ENCODE measurements around the gene PAQR4. TPM values are rescaled to one million over a fixed set of nuclear protein-coding genes. Genes with fewer than 3 reads are reported as not detected.

Gene PAQR4
- total and polyA plus RNA-seq, 4 donors, result 4.0 to 21.3 (median 13.1) TPM

DNA sequence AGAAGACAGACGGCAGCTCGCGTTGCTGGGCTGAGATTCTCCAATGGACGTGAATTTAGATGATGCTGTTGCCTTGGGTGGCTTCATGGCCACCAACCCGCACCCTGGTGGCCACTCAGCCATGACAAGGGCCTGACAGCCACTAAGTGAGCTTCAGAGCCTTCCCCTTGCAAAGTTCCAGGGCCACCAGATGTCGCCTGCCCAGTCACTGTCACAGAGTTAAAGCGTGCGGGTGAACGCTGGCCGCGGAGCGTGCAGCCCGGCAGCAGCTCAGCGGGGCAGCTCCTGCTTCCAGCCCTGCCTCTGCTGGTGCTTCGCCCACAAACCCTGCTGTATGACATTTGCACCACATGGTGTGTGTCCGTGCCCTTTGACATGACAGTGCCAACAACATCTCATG lies 18.4 kb upstream of the PAQR4 start:
- no peak for ATAC-seq (ENCODE audit: insufficient read depth, low FRiP score)

DNA sequence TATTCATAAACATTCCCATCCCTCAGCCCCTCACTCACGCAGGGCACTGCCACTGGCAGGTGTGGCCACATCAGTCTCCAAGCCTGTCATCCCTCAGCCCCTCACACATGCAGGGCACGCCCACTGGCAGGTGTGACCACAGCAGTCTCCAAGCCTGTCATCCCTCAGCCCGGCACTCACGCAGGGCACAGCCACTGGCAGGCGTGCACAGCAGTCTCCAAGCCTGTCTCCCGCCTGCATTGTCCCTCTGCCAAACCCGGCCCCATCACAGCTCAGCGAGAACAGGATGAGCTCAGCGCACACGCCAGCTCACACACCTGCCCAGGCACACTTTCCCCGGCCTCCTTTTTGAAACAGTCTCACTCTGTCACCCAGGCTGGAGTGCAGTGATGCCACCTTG lies 16.5 kb upstream of the PAQR4 start:
- ATAC-seq (ENCODE audit: insufficient read depth, low FRiP score), result no peak
- WGBS, 2 donors, result 60 to 81% methylated on average over 11 of the region's 11 CpGs

More for the DNA sequence above, 18.4 kb upstream of the PAQR4 start:
- WGBS, 2 donors, result 86 to 95% methylated on average over 16 of the region's 16 CpGs
- Histone ChIP-seq H3K27me3 (ENCODE audit: control insufficient read depth in 3 of 3, insufficient read depth in 3 of 3, low read length in 2 of 3) (no peaks in the 10 kb centered on the region), H3K4me1 (ENCODE audit: control insufficient read depth in 5 of 5, insufficient read depth in 5 of 5, low read length in 5 of 5) (no peaks in the 10 kb centered on the region), H3K27ac (ENCODE audit: low read depth in 1 of 2, low read length in 1 of 2) (no peak overlapping the region), H3K9ac (ENCODE audit: insufficient read depth in 1 of 2, low read length in 2 of 2) (no peak overlapping the region), H3K9me3 (ENCODE audit: control insufficient read depth in 4 of 4, insufficient read depth in 3 of 4, low read length in 3 of 4) (no peaks in the 10 kb centered on the region), H3K4me3 (no peak overlapping the region), H3K36me3 (ENCODE audit: control insufficient read depth in 4 of 4, insufficient read depth in 4 of 4, low read length in 4 of 4) (peaks cover 0 to 15% (median 5%) of the 10 kb centered on the region in 4 donors)
- TF ChIP-seq, protein P1, sequence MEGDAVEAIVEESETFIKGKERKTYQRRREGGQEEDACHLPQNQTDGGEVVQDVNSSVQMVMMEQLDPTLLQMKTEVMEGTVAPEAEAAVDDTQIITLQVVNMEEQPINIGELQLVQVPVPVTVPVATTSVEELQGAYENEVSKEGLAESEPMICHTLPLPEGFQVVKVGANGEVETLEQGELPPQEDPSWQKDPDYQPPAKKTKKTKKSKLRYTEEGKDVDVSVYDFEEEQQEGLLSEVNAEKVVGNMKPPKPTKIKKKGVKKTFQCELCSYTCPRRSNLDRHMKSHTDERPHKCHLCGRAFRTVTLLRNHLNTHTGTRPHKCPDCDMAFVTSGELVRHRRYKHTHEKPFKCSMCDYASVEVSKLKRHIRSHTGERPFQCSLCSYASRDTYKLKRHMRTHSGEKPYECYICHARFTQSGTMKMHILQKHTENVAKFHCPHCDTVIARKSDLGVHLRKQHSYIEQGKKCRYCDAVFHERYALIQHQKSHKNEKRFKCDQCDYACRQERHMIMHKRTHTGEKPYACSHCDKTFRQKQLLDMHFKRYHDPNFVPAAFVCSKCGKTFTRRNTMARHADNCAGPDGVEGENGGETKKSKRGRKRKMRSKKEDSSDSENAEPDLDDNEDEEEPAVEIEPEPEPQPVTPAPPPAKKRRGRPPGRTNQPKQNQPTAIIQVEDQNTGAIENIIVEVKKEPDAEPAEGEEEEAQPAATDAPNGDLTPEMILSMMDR (IDR thresholded peaks at IDR 0.05; ENCODE audit: control extremely low read depth, extremely low read depth), result no peak
- DNase-seq, result no peak

GRCh38 chr16:2953706-2954627 lies 15.2 kb upstream of the PAQR4 start:
- no peak overlapping the region for H3K27ac ChIP-seq (ENCODE audit: low read depth in 1 of 2, low read length in 1 of 2)
- no peak overlapping the region for H3K9ac ChIP-seq (ENCODE audit: insufficient read depth in 1 of 2, low read length in 2 of 2)
- H3K4me3 ChIP-seq, result no peak overlapping the region
- H3K9me3 ChIP-seq (ENCODE audit: control insufficient read depth in 4 of 4, insufficient read depth in 3 of 4, low read length in 3 of 4), result no peaks in the 10 kb centered on the region
- TF ChIP-seq, protein P1 (IDR thresholded peaks at IDR 0.05; ENCODE audit: control extremely low read depth, extremely low read depth), result no peak
- peaks cover 0 to 11% (median 0%) of the 10 kb centered on the region in 4 donors for H3K36me3 ChIP-seq (ENCODE audit: control insufficient read depth in 4 of 4, insufficient read depth in 4 of 4, low read length in 4 of 4)
- no peaks in the 10 kb centered on the region for H3K4me1 ChIP-seq (ENCODE audit: control insufficient read depth in 5 of 5, insufficient read depth in 5 of 5, low read length in 5 of 5)
- H3K27me3 ChIP-seq (ENCODE audit: control insufficient read depth in 3 of 3, insufficient read depth in 3 of 3, low read length in 2 of 3), result no peaks in the 10 kb centered on the region
- ATAC-seq (ENCODE audit: insufficient read depth, low FRiP score) (no peak), DNase-seq (no peak)
- 63 to 77% methylated on average over 31 of the region's 31 CpGs for WGBS, 2 donors

More for the DNA sequence above, 16.5 kb upstream of the PAQR4 start:
- peaks cover 0 to 15% (median 0%) of the 10 kb centered on the region in 4 donors for H3K36me3 ChIP-seq (ENCODE audit: control insufficient read depth in 4 of 4, insufficient read depth in 4 of 4, low read length in 4 of 4)
- H3K4me1 ChIP-seq (ENCODE audit: control insufficient read depth in 5 of 5, insufficient read depth in 5 of 5, low read length in 5 of 5), result no peaks in the 10 kb centered on the region
- no peak overlapping the region for H3K27ac ChIP-seq (ENCODE audit: low read depth in 1 of 2, low read length in 1 of 2)
- TF ChIP-seq, protein P1 (IDR thresholded peaks at IDR 0.05; ENCODE audit: control extremely low read depth, extremely low read depth), result no peak
- no peak overlapping the region for H3K9ac ChIP-seq (ENCODE audit: insufficient read depth in 1 of 2, low read length in 2 of 2)
- no peaks in the 10 kb centered on the region for H3K27me3 ChIP-seq (ENCODE audit: control insufficient read depth in 3 of 3, insufficient read depth in 3 of 3, low read length in 2 of 3)
- H3K9me3 ChIP-seq (ENCODE audit: control insufficient read depth in 4 of 4, insufficient read depth in 3 of 4, low read length in 3 of 4), result no peaks in the 10 kb centered on the region
- DNase-seq, result no peak
- no peak overlapping the region for H3K4me3 ChIP-seq
